WI38 (cell line): Measurements from ENCODE around the gene PTPRZ1.

ENCODE experiments used
- H3K4me3 ChIP-seq: 2 replicates; pipeline ENCODE4 v1.5.1; 2011; ENCODE audit warnings: low read depth, mild to moderate bottlenecking, control low read depth, low read length
- TF ChIP-seq, protein P1 (sequence below): IDR thresholded peaks from 2 replicates; pipeline ENCODE4 v1.5.1; 2012; ENCODE audit warnings: low read depth, mild to moderate bottlenecking, control low read depth, low read length

Gene PTPRZ1

DNA sequence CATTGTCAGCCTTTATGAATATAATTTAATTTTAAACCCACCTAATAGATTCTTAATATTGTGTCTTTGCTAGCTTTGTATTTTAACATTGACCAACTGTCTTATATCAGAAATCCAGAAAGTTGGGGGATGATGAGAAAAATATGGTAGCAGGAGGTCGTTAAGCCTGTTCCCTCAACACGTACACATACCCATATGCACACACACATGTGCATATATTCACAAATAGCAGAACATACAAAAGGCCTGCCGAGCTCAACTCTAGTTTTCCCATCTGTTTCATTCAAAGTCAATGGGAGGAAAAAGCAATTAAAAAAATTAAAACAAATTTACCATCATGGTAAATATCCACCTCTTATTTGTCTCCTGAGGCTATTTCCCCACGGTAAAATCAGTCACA lies 25.9 kb upstream of the PTPRZ1 start:
- H3K4me3 ChIP-seq, result no peak overlapping the region
- TF ChIP-seq, protein P1, sequence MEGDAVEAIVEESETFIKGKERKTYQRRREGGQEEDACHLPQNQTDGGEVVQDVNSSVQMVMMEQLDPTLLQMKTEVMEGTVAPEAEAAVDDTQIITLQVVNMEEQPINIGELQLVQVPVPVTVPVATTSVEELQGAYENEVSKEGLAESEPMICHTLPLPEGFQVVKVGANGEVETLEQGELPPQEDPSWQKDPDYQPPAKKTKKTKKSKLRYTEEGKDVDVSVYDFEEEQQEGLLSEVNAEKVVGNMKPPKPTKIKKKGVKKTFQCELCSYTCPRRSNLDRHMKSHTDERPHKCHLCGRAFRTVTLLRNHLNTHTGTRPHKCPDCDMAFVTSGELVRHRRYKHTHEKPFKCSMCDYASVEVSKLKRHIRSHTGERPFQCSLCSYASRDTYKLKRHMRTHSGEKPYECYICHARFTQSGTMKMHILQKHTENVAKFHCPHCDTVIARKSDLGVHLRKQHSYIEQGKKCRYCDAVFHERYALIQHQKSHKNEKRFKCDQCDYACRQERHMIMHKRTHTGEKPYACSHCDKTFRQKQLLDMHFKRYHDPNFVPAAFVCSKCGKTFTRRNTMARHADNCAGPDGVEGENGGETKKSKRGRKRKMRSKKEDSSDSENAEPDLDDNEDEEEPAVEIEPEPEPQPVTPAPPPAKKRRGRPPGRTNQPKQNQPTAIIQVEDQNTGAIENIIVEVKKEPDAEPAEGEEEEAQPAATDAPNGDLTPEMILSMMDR, result no peak

DNA sequence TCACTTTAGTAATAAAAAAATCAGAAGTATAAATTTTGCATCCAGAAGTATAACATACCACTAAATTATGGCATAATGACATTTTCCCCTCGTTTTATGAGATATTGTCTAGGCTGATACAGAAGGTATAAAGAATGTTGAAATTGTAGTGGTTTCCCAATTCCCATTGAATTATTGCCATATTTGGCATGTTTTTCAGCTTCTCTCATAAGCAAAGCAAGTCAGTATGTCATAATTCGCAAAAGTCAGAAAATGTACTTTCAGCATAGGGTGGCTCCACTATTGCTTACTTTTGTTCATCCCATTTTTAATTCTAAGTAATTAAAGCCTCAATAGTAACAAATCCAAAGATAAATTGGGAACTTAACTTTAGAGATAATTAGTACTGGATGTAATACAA lies 19.7 kb upstream of the PTPRZ1 start:
- no peak overlapping the region for H3K4me3 ChIP-seq
- TF ChIP-seq, protein P1, result no peak

DNA sequence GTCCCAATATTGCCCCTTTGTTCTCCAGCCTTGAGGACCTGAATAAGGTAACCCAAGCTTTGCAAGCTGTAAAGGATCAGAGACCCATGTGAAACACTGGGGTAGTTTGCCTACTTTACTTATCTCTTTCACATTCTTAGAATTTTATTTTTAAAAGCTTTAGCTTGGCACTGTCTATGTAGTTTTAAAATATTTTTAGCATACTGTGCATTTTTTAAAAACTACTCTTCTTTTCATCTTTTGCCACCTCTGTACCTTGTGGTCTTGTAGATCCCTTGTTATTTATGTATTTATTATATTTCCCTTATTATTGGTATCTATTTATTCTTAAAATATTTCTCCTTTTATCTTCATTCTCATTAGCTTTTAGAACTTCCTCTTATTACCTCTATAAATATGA lies 12.0 kb upstream of the PTPRZ1 start:
- H3K4me3 ChIP-seq, result no peak overlapping the region
- TF ChIP-seq, protein P1, result no peak

GRCh38 chr7:121862591-121862990 lies 10.4 kb upstream of the PTPRZ1 start:
- TF ChIP-seq, protein P1, result no peak
- no peak overlapping the region for H3K4me3 ChIP-seq

DNA sequence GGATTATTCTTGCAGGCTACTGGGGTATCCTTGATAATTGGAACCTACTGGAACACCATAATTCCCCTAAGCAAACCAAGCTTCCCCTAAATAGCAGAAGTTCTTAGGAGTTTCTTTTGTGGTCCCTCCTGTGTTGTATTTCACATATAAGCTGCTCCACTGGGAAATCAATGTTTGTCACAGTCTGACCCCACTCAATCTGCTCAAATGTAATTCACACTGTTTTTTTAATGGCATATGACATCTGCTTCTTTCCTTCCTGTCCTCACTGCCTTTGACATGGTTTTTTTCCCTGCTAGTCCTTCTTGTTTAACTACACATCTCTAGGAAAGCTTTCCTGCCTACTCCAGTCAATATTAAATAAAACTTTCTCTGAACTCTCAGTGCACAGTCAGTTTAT lies 1.8 kb upstream of the PTPRZ1 start:
- H3K4me3 ChIP-seq, result no peak overlapping the region
- TF ChIP-seq, protein P1, result no peak

GRCh38 chr7:121873289-121874194 lies 581 bp downstream of the PTPRZ1 start:
- TF ChIP-seq, protein P1, result no peak
- H3K4me3 ChIP-seq, result peak overlapping the region; percentile 52

- peak overlapping the region; percentile 52 for H3K4me3 ChIP-seq
- TF ChIP-seq, protein P1, result no peak
These were observed 1.3 kb downstream of the PTPRZ1 start for GRCh38 chr7:121874298-121874697.
